Transverse colon (tissue), 4 donors: ENCODE data around the gene SLC16A12. TPM values are rescaled to one million over a fixed set of nuclear protein-coding genes. Genes with fewer than 3 reads are reported as not detected.

ENCODE experiments used
- DNase-seq: peaks from one replicate; pipeline ENCODE4 v3.0.0-alpha.2; 2019
- H3K27ac ChIP-seq, 4 donors: fragments of 200-600 bp; sonication (generic); 2 replicates each; pipeline ENCODE4 v1.5.1; 2016 to 2018; ENCODE audit warnings: inconsistent platforms in 4 of 4
- H3K27me3 ChIP-seq: fragments of 200-600 bp; sonication (generic); 2 replicates; pipeline ENCODE4 v1.5.1; 2017; ENCODE audit warnings: inconsistent platforms
- H3K36me3 ChIP-seq, 4 donors: fragments of 200-600 bp; sonication (generic); 2 replicates each; pipeline ENCODE4 v1.5.1; 2017 to 2019; ENCODE audit warnings: inconsistent platforms in 4 of 4
- H3K4me1 ChIP-seq, 4 donors: fragments of 200-600 bp; sonication (generic); 2 replicates each; pipeline ENCODE4 v1.5.1; 2017 to 2020; ENCODE audit warnings: inconsistent platforms in 4 of 4
- H3K4me3 ChIP-seq, 4 donors: fragments of 200-600 bp; sonication (generic); 1 replicate in 1 of 4; 2 replicates in 3 of 4; pipeline versions ENCODE4 v1.5.1 to v1.6.1; 2017 to 2019; ENCODE audit warnings: inconsistent platforms in 4 of 4
- H3K9me3 ChIP-seq, 2 donors: fragments of 200-600 bp; sonication (generic); 2 replicates each; pipeline ENCODE4 v1.5.1; 2017 to 2019; ENCODE audit warnings: inconsistent platforms in 2 of 2
- CTCF ChIP-seq, 5 experiments: fragments of 200-600 bp in 3 of 5; fragments of 450-650 bp in 2 of 5; sonication (generic) in 3 of 5; IDR thresholded peaks; 1 replicate in 2 of 5; 2 replicates in 3 of 5; pipeline ENCODE4 v1.5.1; 2016 to 2017; ENCODE audit warnings: antibody characterized with exemption in 5 of 5, inconsistent platforms in 3 of 5, mild to moderate bottlenecking in 2 of 5, moderate library complexity in 1 of 5
- EP300 ChIP-seq: sonication (generic); formaldehyde crosslinking; IDR thresholded peaks from one replicate; pipeline ENCODE4 v1.6.1; 2017; ENCODE audit warnings: antibody characterized with exemption, low read depth
- POLR2A ChIP-seq: fragments of 450-650 bp; IDR thresholded peaks from one replicate; pipeline ENCODE4 v1.6.1; 2016; ENCODE audit warnings: antibody characterized with exemption, mild to moderate bottlenecking, moderate library complexity
- POLR2AphosphoS5 ChIP-seq, 3 donors: sonication (generic); formaldehyde crosslinking; IDR thresholded peaks; one replicate each; pipeline ENCODE4 v1.6.1; 2016; ENCODE audit warnings: antibody characterized with exemption in 3 of 3
- WGBS, 2 donors: methylation state at CpG; one replicate each; pipeline ENCODE4 v1.1.5; 2018; ENCODE audit warnings: low coverage in 1 of 2; 5-methylcytosine and 5-hydroxymethylcytosine counted together
- in situ Hi-C, 4 donors: fragments of 200-750 bp; cut with MboI; loops; one replicate each; pipeline versions ENCODE4 v1.15.0 to v1.15.1; 2017; ENCODE audit warnings: low sequenced_read_pairs in 3 of 4, low pct_ligation_motif_present in 1 of 4, low pct_unique_long_range_greater_than_20kb in 1 of 4
- intact Hi-C: fragments of 100-400 bp; cut with DNase I; formaldehyde crosslinking; loops from one replicate; pipeline ENCODE4 v1.15.1; 2023; ENCODE audit warnings: low total_unique reads
- total RNA-seq, 4 donors: library from RNA; depleted of rRNA; stranded (reverse); fragments of >200 nt; gene quantifications; one replicate each; pipeline ENCODE4 v1.1.0, GENCODE V29; 2016

SLC16A12 gene
- total RNA-seq, 4 donors from 2014 or later: 0.27 to 7.6 (median 0.48) TPM; not detected in 1

GRCh38 chr10:89566992-89567391 is 31.6 kb upstream of the SLC16A12 start:
- no peak for DNase-seq
- intact Hi-C loops (no loop called here), in situ Hi-C loops (loop anchor here in 1 of 4 donors (5.0 kb wide), 1 partner anchor 310 kb away; no protein-coding TSS in a partner anchor)
- TF ChIP-seq CTCF (IDR thresholded peaks at IDR 0.05) (no peak), EP300 (no peak), POLR2AphosphoS5 (IDR thresholded peaks at IDR 0.05) (no peak), POLR2A (no peak)
- WGBS, 2 donors: 45 to 68% methylated on average over 3 of the region's 3 CpGs
- no peaks in the 10 kb centered on the region for H3K36me3 ChIP-seq
- no peak overlapping the region for H3K27ac ChIP-seq
- no peaks in the 10 kb centered on the region for H3K27me3 ChIP-seq
- no peaks in the 10 kb centered on the region for H3K9me3 ChIP-seq
- H3K4me3 ChIP-seq: no peak overlapping the region
- no peaks in the 10 kb centered on the region for H3K4me1 ChIP-seq

- H3K27me3 ChIP-seq: no peaks in the 10 kb centered on the region
- DNase-seq: no peak
- intact Hi-C loops: no loop called here
- H3K4me1 ChIP-seq: no peaks in the 10 kb centered on the region
- in situ Hi-C loops: loop anchor here in 1 of 4 donors (5.0 kb wide), 1 partner anchor 309 kb away; no protein-coding TSS in a partner anchor
- TF ChIP-seq POLR2AphosphoS5 (IDR thresholded peaks at IDR 0.05) (no peak), POLR2A (no peak), EP300 (no peak), CTCF (IDR thresholded peaks at IDR 0.05) (no peak)
- no peaks in the 10 kb centered on the region for H3K9me3 ChIP-seq
- H3K36me3 ChIP-seq: no peaks in the 10 kb centered on the region
- H3K4me3 ChIP-seq: no peak overlapping the region
- WGBS, 2 donors: 36 to 50% methylated on average over 9 to 10 of the region's 10 CpGs
- H3K27ac ChIP-seq: no peak overlapping the region
These were observed 30.9 kb upstream of the SLC16A12 start for GRCh38 chr10:89566095-89566950.

- H3K36me3 ChIP-seq: no peaks in the 10 kb centered on the region
- no peak for DNase-seq
- in situ Hi-C loops: loop anchor here in 1 of 4 donors (5.0 kb wide), 1 partner anchor 308 kb away; no protein-coding TSS in a partner anchor
These were observed 29.8 kb upstream of the SLC16A12 start for GRCh38 chr10:89565180-89565579.

More at GRCh38 chr10:89565180-89565579, 29.8 kb upstream of the SLC16A12 start:
- H3K27ac ChIP-seq: no peak overlapping the region
- H3K4me3 ChIP-seq: no peak overlapping the region
- no peaks in the 10 kb centered on the region for H3K4me1 ChIP-seq
- 59 to 80% methylated on average over 1 of the region's 1 CpG for WGBS, 2 donors
- H3K27me3 ChIP-seq: no peaks in the 10 kb centered on the region
- no peaks in the 10 kb centered on the region for H3K9me3 ChIP-seq
- TF ChIP-seq POLR2A (no peak), EP300 (no peak), POLR2AphosphoS5 (IDR thresholded peaks at IDR 0.05) (no peak), CTCF (IDR thresholded peaks at IDR 0.05) (no peak)
- intact Hi-C loops: no loop called here
